Measurements from ENCODE around the gene LIMS2.

The LIMS2 gene

DNA sequence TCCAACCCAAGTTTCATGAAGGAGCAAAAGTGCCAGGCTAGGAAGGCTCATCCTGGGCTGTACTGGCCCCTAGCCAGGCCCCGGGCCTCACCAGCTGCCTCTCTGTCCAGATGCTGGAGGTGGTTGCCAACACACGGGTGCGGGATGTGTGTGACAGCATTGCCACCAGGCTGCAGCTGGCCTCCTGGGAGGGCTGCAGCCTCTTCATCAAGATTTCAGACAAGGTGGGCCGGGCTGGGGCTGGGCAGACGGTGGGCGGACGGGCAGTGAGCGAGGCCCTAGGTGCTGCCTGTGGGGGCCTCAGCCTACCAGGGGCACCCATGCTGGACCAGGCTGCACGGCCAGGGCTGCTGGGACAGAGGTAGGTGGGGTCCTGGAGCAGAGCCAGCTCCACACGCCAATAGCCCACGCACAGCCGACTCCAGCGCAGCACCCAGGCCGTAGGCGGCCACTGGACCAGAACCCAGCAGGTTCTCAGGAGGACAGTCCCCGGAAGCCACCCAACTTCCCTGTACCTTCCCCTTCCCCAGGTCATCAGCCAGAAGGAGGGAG, 41.2 kb downstream of the LIMS2 start:
- no peak overlapping the region for H3K27ac ChIP-seq
- TF ChIP-seq CTCF (conservative IDR thresholded peaks at IDR 0.05) (no peak), ZFX (IDR thresholded peaks at IDR 0.05) (no peak)

- no peak overlapping the region for H3K27ac ChIP-seq
Measured at GRCh38 chr2:127633556-127634065, 41.7 kb downstream of the LIMS2 start.

GRCh38 chr2:127632592-127633489, 42.5 kb downstream of the LIMS2 start:
- no peak overlapping the region for H3K27ac ChIP-seq

More at GRCh38 chr2:127633556-127634065, 41.7 kb downstream of the LIMS2 start:
- TF ChIP-seq ZFX (IDR thresholded peaks at IDR 0.05) (no peak), CTCF (conservative IDR thresholded peaks at IDR 0.05) (no peak)

GRCh38 chr2:127631997-127632581, 43.2 kb downstream of the LIMS2 start:
- no peak overlapping the region for H3K27ac ChIP-seq
- no peak for TF ChIP-seq CTCF (conservative IDR thresholded peaks at IDR 0.05)
- TF ChIP-seq ZFX (IDR thresholded peaks at IDR 0.05), result no peak

More at GRCh38 chr2:127632592-127633489, 42.5 kb downstream of the LIMS2 start:
- TF ChIP-seq ZFX (IDR thresholded peaks at IDR 0.05), result no peak
- TF ChIP-seq CTCF (conservative IDR thresholded peaks at IDR 0.05), result no peak

DNA sequence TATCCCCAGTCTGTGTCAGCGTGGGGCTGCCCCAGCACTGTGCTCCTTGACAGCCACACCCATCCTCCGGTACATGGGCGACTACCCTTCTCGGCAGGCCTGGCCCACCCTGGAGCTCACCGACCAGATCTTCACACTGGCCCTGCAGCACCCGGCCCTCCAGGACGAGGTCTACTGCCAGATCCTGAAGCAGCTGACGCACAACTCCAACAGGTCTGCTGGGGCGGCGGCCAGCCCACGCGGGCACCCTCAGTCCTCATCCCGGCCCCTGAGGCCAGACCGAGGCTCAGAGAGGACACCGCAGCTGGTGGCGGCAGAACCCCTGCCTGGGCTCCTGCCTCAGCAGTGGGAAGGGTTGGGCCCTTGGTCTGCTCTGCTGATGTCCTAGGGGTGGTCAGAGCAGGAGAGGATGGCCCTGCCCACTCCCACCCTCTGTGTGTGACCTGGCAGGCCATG, 43.8 kb downstream of the LIMS2 start:
- TF ChIP-seq ZFX (IDR thresholded peaks at IDR 0.05) (no peak), CTCF (conservative IDR thresholded peaks at IDR 0.05) (no peak)
- no peak overlapping the region for H3K27ac ChIP-seq

DNA sequence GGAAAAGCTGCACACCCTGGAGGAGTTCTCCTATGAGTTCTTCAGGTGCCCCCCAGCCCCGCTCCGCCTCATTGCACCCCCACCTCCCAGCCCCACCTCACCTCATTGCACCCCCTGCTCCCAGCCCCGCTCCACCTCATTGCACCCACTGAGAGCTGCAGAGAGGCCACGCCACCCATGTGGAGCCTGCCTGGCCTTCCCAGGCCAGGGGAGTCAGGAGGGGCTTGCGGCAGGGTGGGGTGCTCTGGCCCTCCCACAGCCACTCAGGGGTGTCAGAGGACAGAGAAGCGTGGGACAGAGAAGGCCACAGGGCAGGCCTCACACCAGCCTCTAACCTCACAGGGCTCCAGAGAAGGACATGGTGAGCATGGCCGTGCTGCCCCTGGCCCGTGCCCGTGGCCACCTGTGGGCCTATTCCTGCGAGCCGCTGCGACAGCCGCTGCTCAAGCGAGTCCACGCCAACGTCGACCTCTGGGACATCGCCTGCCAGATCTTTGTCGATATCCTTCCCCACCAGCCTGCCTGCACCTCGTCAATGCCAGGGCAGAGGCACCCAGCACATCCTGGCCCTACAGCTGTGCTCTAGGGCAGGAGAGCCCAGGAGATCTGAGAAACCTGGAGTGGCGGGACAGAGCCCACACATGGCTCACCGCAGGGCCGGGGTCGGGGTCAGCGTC, 44.3 kb downstream of the LIMS2 start:
- no peak for TF ChIP-seq CTCF (conservative IDR thresholded peaks at IDR 0.05)
- TF ChIP-seq ZFX (IDR thresholded peaks at IDR 0.05), result no peak
- H3K27ac ChIP-seq, result no peak overlapping the region
